GM18526 (cell line): Measurements from ENCODE around the gene DDRGK1.

Experiments used
- POLR2A ChIP-seq: IDR thresholded peaks from 3 replicates; pipeline ENCODE4 v1.6.1; 2011; ENCODE audit not compliant: insufficient read length; ENCODE audit errors: extremely low read depth

DDRGK1 gene

DNA sequence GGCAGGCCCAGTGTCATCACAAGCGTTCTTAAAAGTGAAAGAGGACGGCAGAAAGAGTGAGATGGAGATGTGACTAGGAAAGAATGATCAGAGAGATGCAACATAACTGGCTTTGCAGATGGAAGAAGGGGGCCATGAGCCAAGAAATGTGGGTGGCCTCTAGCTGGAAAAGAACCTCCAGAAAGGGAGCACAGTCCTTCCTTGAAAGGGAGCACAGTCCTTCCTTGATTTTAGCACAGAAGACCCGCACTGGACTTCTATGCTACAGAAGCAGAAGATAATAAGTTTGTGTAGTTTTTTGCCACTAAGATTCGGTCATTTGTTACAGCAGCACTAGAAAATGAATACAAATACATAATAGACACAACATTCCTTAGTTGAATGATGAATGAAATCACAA lies 24.2 kb downstream of the DDRGK1 start:
- TF ChIP-seq POLR2A, result no peak

DNA sequence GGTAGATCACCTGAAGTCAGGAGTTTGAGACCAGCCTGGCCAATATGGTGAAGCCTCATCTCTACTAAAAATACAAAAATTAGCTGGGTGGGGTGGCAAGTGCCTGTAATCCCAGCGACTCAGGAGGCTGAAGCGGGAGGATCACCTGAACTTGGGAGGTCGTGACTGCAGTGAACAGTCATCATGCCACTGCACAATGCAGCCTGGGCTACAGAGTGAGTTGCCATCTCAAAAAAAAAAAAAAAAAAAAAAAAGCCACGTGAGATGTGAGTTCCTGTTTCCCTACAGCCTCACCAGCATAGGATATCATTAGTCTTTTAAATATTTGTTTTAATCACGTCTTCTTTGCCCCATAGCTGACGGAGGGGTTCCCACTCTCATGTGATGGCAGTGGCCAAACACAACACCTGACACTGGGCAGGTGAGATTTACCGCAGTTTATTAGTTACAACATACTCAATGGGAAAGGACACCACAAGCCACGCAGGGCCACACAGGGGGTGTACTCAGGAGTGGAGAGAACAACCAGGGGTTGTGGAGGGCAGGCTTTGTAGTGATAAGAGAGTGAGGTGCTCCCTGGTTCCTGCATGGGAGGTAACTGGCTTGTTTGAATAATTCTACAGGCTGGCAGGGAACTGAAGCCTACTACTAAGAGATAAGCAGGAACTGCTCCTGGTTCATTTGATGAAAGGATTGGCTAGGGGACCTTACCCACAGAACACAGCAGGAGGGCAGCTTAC lies 26.6 kb downstream of the DDRGK1 start:
- TF ChIP-seq POLR2A, result no peak

DNA sequence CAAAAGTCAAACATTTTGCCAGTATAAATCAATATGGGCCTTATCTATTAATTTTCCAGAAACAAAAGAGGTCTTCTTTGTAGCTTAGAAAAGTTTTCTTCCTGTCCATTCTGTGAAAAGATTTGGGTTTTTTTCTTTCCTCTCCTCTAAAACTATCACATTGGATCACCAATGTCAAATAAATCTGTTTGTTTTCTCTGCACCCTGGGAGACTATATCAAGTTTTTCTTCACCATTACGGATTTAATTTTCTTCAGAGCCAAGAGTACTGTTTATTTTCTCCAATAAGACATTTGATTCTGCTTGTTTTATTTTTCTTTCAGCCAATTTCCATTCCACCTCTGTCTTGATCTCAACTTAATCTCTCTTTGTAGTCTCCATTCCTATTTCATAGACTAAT lies 29.2 kb downstream of the DDRGK1 start:
- no peak for TF ChIP-seq POLR2A

GRCh38 chr20:3174442-3175261 lies 29.8 kb downstream of the DDRGK1 start:
- no peak for TF ChIP-seq POLR2A

DNA sequence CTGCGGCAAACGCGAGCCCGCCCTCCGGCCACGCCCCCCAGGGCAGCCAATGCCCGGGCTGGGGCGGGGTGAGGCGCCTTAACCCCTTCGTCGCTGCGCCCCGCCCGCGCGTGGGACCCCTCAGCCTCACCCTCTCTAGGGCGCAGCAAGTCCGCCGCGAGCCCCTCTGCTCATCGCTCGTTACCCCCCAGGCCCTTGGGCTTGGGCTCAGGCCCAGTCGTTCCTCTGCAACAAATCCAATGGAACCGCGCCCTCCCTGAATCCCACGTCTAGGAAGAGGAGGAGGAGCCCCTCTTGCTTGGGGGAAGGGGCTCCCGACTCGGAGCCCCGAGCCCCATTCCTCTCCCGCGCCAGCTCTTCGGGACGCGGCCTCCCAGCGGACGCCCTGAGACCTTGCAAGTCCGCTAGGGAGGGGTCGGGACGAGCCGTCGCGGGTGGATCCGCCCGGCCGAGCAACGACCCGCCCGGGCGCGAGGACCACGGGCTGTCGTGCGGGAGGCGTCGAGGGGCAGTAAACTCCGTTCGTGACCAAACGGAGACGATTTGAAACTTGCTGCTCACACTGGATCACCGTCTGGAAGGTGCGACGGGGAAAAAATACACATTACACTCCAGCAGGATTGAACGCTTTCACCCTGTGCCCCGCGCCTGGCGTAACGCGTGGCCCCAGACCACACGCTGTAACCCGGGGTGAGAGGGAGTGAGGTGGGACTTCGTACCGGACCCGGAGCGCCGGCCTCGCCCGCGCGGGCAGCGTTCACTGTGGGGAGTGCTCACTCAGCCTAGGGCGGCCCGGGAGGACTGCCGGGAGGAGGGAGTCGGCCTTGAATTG lies 30.7 kb downstream of the DDRGK1 start:
- TF ChIP-seq POLR2A, result no peak

GRCh38 chr20:3172933-3173609 lies 31.4 kb downstream of the DDRGK1 start, which contains the start of gene LZTS3:
TSS of gene LZTS3 (minus strand) at chr20:3173549. CDS start at chr20:3167163, 6,386 bp downstream.
- no peak for TF ChIP-seq POLR2A

GRCh38 chr20:3172126-3172932 lies 32.2 kb downstream of the DDRGK1 start:
- TF ChIP-seq POLR2A, result no peak

GRCh38 chr20:3171391-3172125 lies 32.9 kb downstream of the DDRGK1 start:
- TF ChIP-seq POLR2A, result no peak

DNA sequence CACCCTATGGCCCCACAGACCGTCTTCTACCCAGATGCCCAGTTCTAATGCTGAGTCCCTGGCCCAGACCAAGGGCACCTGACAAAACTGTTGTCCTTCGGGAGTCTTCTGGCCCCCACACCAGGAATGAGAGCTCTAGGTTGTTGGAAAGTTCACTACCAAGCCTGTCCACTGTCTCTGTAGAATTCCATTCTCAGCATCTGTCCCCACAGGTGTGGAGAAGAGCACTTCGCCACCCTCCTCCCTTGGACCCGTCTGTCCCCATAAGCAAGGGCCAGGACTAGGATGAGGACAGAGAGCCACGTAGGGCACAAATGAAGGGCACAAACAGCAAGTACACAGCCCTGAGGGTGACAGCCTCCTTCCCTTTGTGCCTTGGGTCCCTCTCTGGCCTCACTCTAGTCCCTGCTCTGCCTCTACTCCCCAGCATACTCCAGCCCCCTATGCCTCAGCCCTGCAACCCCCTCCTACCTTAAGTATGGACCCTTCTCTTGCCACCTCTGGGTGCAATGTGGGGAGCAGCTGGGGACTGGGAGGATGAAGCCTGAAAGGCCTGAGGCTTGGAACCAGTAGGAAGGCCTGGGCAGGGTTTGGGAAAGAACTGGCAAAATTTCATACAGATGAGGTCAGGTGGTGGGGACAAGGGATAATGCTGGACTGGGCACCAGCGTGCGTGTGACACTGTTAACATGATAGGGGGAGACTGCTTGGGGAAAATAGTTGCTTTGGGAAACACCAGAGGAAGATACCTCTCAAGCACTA lies 35.5 kb downstream of the DDRGK1 start:
- TF ChIP-seq POLR2A, result no peak

DNA sequence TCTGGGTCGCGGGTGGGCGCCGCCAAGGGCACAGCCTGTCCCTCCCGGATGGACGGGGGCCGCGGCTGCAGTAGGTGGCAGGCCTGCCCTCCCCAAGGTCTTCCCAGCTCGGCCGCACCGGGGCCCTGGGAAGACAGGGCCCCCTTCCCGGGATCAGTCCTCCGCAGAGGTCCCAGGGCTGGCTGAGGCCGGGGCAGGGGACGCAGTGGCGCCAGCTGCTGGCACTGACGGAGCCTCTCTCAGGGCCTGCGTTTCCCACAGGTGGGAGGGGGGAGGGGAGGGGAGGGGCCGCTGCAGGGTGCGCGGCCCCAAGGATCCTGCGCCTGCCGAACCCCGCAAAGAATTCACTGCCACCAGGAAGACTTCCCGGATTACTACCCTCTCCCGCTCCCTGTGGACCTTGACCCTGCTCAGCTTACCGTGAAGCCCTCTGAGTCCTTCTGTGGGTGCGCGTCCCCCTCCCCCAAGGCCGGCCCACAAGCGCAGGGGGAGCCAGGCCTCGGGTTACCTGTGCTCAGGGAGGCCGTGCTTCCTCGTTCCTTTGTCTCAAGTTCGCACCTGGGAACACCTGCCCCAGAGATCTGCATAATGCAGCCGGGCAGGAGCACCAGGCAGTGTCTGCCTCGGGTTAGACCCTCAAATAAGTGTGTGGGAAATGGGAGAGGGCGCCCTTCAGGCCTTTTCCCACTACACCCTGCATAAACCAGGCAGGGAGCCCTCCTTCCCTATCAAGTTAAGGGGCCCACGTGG lies 36.2 kb downstream of the DDRGK1 start:
- TF ChIP-seq POLR2A, result no peak

DNA sequence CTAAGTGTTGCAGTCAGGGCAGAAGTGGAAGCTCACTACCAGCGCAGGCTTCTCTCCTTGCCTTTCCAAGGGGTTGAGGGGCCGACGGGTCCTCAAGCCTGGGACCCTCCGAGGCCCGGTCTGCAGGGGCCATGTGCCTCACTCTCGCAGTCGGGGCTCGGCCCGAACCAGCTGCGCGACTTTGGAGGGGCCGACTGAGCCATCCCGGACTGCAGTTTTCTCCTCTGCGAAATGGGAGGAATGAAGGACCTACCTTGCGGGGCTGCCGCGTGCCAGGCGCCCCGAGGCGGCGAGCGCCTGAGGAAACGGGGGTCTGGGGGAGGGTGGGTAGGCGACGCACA lies 36.8 kb downstream of the DDRGK1 start:
- no peak for TF ChIP-seq POLR2A

GRCh38 chr20:3166913-3167342 lies 37.6 kb downstream of the DDRGK1 start:
- no peak for TF ChIP-seq POLR2A
